ENCODE data around the gene DDIAS.
"Not testable (repeated sequence)": the region's sequence is repeated elsewhere in the genome, so short reads cannot be mapped to it uniquely, and the experiment has no call there.

Gene DDIAS

DNA sequence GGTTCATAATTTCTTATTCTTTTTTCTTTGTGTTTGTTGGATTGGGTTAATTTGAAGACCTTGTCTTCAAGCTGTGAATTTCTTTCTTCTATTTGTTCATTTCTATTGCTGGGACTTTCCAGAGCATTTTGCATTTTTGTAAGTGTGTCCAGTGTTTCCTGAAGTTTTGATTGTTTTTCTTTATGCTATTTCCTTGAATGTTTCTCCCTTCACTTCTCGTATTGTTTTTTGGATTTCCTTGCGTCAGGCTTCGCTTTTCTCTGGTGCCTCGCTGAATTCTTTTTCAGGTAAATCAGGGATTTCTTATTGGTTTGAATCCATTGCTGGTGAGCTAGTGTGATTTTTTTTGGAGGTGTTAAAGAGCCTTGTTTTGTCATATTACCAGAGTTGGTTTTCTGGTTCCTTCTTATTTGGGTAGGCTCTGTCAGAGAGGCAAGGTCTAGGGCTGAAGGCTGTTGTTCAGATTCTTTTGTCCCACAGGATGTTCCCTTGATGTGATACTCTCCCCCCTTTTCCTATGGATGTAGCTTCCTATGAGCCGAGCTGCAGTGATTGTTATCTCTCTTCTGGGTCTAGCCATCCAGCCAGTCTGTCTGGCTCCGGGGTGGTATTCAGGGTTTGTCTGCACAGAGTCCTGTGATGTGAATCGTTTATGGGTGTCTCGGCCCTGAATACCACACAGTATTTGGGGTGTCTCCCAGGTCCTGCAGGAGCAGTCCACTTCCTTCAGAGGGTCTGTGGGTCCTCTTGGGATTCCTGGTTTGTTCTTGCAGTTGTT lies 21.0 kb downstream of the DDIAS start:
- not testable (repeated sequence) for FAIRE-seq

- FAIRE-seq, result no peak
Observed at GRCh38 chr11:82924522-82925224, 23.1 kb downstream of the DDIAS start.

DNA sequence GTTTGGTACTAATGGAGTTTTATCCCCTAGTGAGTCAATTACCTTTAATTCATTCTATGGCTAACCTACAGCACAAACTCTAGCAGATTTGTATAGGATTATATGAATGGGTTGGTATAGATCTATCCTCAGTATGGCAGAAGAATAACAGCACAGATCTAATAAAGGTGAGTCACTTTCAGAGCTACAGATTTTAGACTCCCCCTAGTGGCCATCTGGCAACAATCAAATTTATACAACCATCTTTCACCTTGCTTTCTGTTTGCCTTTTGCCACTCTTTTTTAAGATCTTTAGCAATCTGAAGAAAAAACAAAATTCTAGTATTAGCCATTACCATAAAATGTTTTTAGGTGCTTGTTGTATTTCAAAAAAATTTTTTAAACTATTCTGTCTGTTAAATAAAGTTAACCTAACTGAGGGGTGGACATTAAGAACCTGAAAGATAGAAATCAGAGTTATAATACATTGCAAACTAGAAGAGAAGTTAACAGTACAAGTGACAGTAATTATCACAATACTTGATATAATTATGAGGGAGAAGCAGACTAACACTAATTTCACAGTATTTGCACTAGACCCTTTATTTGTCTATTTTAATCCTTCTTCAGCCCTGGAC lies 25.8 kb downstream of the DDIAS start:
- peak; percentile 89 for FAIRE-seq

DNA sequence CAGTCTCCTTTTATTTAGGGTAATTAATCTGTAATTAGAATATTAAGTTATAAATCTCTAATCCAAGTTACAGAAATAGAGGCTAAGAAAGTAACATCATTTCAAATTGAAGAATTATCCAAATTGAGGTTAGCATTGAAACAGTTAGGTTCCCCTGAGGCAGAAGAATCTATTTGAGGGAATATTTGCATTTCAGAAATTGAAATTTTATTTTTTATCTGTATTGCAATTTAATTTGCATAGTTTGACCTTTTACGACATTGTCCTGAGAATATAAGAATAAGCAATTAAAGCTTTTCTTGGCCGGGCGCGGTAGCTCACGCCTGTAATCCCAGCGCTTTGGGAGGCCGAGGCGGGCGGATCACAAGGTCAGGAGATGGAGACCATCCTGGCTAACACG lies 27.6 kb downstream of the DDIAS start:
- FAIRE-seq, result no peak

DNA sequence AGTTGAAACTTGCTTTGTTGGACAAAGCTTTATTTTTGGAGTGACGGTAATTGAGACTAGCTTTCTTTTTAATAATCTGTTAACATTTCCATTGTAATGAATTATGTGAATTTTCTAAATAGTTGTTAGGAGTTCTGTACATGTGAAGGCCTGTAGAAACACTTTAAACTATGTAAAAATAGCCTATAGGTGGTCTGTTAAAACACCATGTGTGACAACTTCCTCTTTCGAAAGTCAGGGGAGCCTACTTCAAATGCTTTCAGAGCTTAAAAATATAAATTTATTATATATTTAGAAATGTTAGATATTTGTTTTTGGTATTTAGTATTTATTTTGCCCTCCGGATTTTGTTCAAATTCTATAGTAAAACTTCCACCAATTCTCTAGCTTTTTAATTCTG lies 28.7 kb downstream of the DDIAS start:
- no peak for FAIRE-seq

DNA sequence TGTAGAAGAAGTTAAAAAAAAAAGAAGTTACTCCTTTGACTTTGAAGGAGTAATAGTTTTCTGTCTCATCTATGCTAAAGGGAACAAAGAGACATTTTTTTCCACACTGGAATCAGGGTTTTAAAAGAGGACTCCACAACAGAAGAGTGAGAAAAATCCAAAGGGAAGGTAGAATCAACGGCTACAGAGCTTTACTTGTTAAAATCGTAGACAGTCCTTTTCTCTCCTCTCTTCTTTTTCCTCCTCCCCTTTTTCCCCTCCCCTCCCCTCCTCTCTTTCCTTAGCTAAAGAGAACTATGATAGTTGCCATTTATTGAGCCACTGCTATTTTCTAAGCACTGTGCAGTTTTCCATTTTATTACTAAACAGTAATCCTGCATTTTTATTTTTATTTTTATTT lies 29.2 kb downstream of the DDIAS start:
- FAIRE-seq, result no peak

DNA sequence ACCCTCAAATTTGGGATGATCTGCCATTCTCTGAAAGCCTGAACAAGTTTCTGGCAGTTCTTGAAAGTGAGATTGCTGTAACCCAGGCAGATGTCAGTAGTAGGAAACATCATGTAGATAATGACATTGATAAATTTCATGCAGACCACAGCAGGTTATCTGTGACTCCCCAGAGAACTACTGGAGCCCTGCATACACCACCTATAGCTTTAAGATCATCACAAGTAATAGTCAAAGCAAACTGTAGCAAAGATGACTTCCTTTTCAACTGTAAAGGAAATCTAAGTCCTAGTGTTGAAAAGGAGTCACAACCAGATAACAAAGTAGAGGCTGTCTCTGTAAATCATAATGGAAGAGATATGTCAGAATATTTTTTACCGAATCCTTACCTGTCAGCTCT lies 31.0 kb downstream of the DDIAS start:
- no peak for FAIRE-seq

GRCh38 chr11:82936261-82936660 lies 34.7 kb downstream of the DDIAS start:
- no peak for FAIRE-seq

GRCh38 chr11:82937554-82937953 lies 36.0 kb downstream of the DDIAS start:
- FAIRE-seq, result no peak

DNA sequence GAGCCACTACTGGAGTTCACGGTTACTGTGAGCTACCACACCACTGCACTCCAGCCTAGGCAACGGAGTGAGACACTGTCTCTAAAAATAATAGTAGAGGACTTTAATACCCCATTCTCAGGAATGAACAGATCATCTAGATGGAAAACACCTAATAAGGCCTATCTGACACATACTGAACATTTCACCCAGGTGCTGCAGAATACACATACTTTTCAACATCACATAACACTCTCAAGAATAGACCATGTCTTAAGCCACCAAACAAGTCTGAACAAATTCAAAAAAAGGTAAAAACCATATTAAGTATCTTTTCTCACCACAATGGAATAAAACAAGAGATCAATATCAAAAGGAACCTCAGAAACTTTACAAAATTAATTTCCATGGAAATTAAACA lies 37.9 kb downstream of the DDIAS start:
- no peak for FAIRE-seq

- FAIRE-seq, result no peak
Observed at GRCh38 chr11:82942376-82942775, 40.8 kb downstream of the DDIAS start.

DNA sequence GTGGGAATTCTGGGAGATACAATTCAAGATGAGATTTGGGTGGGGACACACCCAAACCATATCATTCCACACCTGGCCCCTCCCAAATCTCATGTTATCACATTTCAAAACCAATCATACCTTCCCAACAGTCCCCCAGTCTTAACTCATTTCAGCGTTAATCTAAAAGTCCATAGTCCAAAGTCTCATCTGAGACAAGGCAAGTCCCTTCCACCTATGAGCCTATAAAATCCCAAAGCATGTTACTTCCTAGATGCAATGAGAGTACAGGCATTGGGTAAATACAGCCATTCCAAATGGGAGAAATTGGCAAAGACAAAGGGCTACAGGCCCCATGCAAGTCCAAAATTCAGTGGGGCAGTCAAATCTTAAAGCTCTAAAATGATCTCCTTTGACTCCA lies 41.9 kb downstream of the DDIAS start:
- FAIRE-seq, result not testable (repeated sequence)

- no peak for FAIRE-seq
Observed at GRCh38 chr11:82944198-82944597, 42.7 kb downstream of the DDIAS start.

- FAIRE-seq, result not testable (repeated sequence)
Observed at GRCh38 chr11:82945041-82945440, 43.5 kb downstream of the DDIAS start.

- no peak for FAIRE-seq
Observed at GRCh38 chr11:82945682-82946081, 44.1 kb downstream of the DDIAS start.

DNA sequence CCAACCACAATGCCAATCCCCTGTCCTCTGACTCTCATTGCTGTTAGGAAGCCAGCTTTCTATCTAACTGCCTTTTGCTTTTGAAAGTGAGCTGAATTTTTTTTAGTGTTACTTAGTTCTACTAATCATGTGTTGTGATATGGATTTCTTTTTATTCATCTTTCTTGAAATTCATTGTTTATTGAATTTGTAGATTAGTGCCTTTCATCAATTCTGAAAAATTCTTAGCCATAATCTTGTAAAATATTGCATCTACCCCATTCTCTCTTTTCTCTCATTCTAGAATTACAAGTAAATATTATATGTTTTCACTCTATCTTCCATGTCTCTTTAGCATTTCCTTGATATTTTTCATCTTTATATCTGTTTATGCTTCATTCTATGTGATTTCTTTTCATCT lies 47.8 kb downstream of the DDIAS start:
- FAIRE-seq, result no peak

DNA sequence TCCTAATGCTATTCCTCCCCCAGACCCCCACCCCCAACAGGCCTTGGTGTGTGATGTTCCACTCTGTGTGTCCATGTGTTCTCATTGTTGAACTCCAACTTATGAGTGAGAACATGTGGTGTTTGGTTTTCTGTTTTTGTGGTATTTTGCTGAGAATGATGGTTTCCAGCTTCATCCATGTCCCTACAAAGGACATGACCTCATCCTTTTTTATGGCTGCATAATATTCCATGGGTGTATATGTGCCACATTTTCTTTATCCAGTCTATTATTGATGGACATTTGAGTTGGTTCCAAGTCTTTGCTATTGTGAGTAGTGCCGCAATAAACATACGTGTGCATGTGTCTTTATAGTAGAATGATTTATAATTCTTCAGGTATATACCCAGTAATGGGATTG lies 49.0 kb downstream of the DDIAS start:
- not testable (repeated sequence) for FAIRE-seq

GRCh38 chr11:82955736-82956453 lies 54.4 kb downstream of the DDIAS start:
- not testable (repeated sequence) for FAIRE-seq

- FAIRE-seq, result no peak
Observed at GRCh38 chr11:82959987-82960778, 58.6 kb downstream of the DDIAS start.

DNA sequence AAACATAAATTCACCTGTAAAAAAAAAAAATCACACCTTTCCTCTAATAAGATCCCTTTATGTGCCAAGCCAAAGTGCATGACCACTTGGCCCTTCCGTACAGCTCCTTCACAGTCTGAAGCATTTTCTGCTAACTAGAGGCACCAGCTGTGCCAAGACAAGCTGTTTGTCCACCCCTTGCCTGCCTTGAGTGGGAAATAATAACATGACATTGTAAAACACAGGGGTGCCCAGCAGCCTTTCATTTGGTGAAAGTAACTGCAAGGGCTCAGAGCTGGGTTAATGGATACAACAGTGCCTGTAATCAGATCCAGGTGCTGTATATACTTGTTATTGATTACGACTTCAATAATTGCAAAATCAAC lies 59.2 kb downstream of the DDIAS start:
- no peak for FAIRE-seq

DNA sequence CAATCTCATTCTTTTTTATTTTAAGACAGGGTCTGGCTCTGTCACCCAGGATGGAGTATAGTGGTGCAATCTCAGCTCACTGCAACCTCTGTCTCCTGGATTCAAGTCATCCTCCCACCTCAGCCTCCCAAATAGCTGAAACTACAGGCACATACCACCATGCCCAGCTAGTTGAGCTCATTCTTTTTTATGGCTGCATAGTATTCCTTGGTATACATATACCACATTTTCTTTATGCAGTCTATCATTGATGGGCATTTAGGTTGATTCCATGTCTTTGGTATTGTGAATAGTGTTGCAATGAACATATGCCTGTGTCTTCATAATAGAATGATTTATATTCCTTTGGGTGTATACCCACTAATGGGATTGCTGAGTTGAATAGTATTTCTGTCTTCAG lies 60.5 kb downstream of the DDIAS start:
- FAIRE-seq, result not testable (repeated sequence)

- no peak for FAIRE-seq
Observed at GRCh38 chr11:82967381-82967780, 65.8 kb downstream of the DDIAS start.
